Activated CD4-positive, alpha-beta T cell treated with anti-CD3 and anti-CD28 coated beads, Interleukin-2, amount 10 ng/mL, durations not matched to agents 24 days and 14 days (primary cell): ENCODE data around the gene USF2. TPM values are rescaled to one million over a fixed set of nuclear protein-coding genes. Genes with fewer than 3 reads are reported as not detected.

Experiments used
- total RNA-seq: library from RNA; stranded (reverse); gene quantifications from 2 replicates; pipeline ENCODE4 v1.2.3, GENCODE V29; 2022

The USF2 gene
- total RNA-seq, 1 donor from 2014 or later, result 147 TPM

Other genes starting within 250 kb of the USF2 start
- gene SCN1B, start 238.5 kb upstream of the USF2 start, total RNA-seq, result 0.78 and 0.96 TPM in 2 replicates
- 0.09 TPM in 1 of 2 replicates, not detected in the other for gene HPN, start 227.2 kb upstream of the USF2 start, total RNA-seq
- gene FXYD3, start 153.1 kb upstream of the USF2 start, total RNA-seq, result not detected in 2 replicates
- 0.07 and 0.16 TPM in 2 replicates for gene LGI4, start 133.9 kb upstream of the USF2 start, total RNA-seq
- gene FXYD1, start 130.1 kb upstream of the USF2 start, total RNA-seq, result 0.79 TPM in 1 of 2 replicates, not detected in the other
- 0.23 TPM in 1 of 2 replicates, not detected in the other for gene FXYD7, start 125.7 kb upstream of the USF2 start, total RNA-seq
- gene FXYD5, start 114.2 kb upstream of the USF2 start, total RNA-seq, result 273 and 286 TPM in 2 replicates
- not detected in 2 replicates for gene FAM187B, start 40.2 kb upstream of the USF2 start, total RNA-seq
- 2.2 and 2.8 TPM in 2 replicates for gene LSR, start 20.0 kb upstream of the USF2 start, total RNA-seq
- gene HAMP, start 13.6 kb downstream of the USF2 start, total RNA-seq, result 0.40 TPM in 2 replicates
- 0.17 TPM in 1 of 2 replicates, not detected in the other for gene MAG, start 23.2 kb downstream of the USF2 start, total RNA-seq
- 3.4 and 4.1 TPM in 2 replicates for gene CD22, start 60.2 kb downstream of the USF2 start, total RNA-seq
- 0.12 and 0.14 TPM in 2 replicates for gene FFAR1, start 78.9 kb downstream of the USF2 start, total RNA-seq
- 0.21 and 0.69 TPM in 2 replicates for gene FFAR3, start 89.5 kb downstream of the USF2 start, total RNA-seq
- 0.21 TPM in 1 of 2 replicates, not detected in the other for gene GPR42, start 102.1 kb downstream of the USF2 start, total RNA-seq
- gene FFAR2, start 179.3 kb downstream of the USF2 start, total RNA-seq, result not detected in 2 replicates
- gene KRTDAP, start 221.5 kb downstream of the USF2 start, total RNA-seq, result not detected in 2 replicates
- not detected in 2 replicates for gene DMKN, start 244.7 kb downstream of the USF2 start, total RNA-seq